Mesenchymal stem cell (in vitro differentiated cells and primary cell): ENCODE results near the gene ALG12.

Experiments used
- DNase-seq: peaks from one replicate; pipeline ENCODE4 v3.0.0-alpha.2; 2013
- H2AFZ ChIP-seq: one replicate; pipeline ENCODE4 v1.6.1; 2013; ENCODE audit warnings: low read depth, mild to moderate bottlenecking, control low read depth, inconsistent platforms, low read length, moderate library complexity
- H2AK5ac ChIP-seq: 2 replicates; pipeline ENCODE4 v1.6.1; 2013; ENCODE audit warnings: low read length, moderate library complexity, mild to moderate bottlenecking, inconsistent platforms; ENCODE audit not compliant: severe bottlenecking
- H2BK120ac ChIP-seq: one replicate; pipeline ENCODE4 v1.6.1; 2013; ENCODE audit warnings: low read depth, mild to moderate bottlenecking, inconsistent platforms, low read length, moderate library complexity
- H2BK12ac ChIP-seq, 2 experiments: one replicate each; pipeline ENCODE4 v1.6.1; 2013; ENCODE audit warnings: inconsistent platforms in 2 of 2, low read length in 2 of 2, mild to moderate bottlenecking in 2 of 2, moderate library complexity in 2 of 2, control low read depth in 1 of 2
- H2BK15ac ChIP-seq: one replicate; pipeline ENCODE4 v1.6.1; 2013; ENCODE audit warnings: mild to moderate bottlenecking, low read depth, inconsistent platforms; ENCODE audit not compliant: poor library complexity, severe bottlenecking
- H2BK5ac ChIP-seq: 2 replicates; pipeline ENCODE4 v1.6.1; 2013; ENCODE audit warnings: low read depth, mild to moderate bottlenecking, low read length, control low read depth, inconsistent platforms; ENCODE audit not compliant: poor library complexity, severe bottlenecking
- H3K14ac ChIP-seq, 2 experiments: one replicate each; pipeline ENCODE4 v1.6.1; 2013; ENCODE audit warnings: inconsistent platforms in 2 of 2, low read length in 2 of 2, control low read depth in 1 of 2, mild to moderate bottlenecking in 1 of 2, moderate library complexity in 1 of 2
- H3K18ac ChIP-seq, 2 experiments: one replicate each; pipeline ENCODE4 v1.6.1; 2013; ENCODE audit warnings: inconsistent platforms in 2 of 2, low read length in 2 of 2, control low read depth in 1 of 2, low read depth in 1 of 2, mild to moderate bottlenecking in 1 of 2
- H3K23ac ChIP-seq, 2 experiments: one replicate each; pipeline ENCODE4 v1.6.1; 2013; ENCODE audit warnings: inconsistent platforms in 2 of 2, low read length in 2 of 2, mild to moderate bottlenecking in 2 of 2, moderate library complexity in 2 of 2, control low read depth in 1 of 2
- H3K27ac ChIP-seq: 2 replicates; pipeline ENCODE4 v1.5.1; 2013; ENCODE audit warnings: mild to moderate bottlenecking, moderate library complexity, low read length, control low read depth, inconsistent platforms; ENCODE audit not compliant: poor library complexity, severe bottlenecking
- H3K27me3 ChIP-seq, 2 experiments: 2 replicates each; pipeline versions ENCODE4 v1.6.1 to v1.7.0; 2013; ENCODE audit warnings: low read length in 2 of 2, mild to moderate bottlenecking in 2 of 2, moderate library complexity in 2 of 2, control low read depth in 1 of 2, inconsistent platforms in 1 of 2; ENCODE audit not compliant: control insufficient read depth in 1 of 2, insufficient read depth in 1 of 2
- H3K36me3 ChIP-seq, 2 experiments: 2 replicates each; pipeline versions ENCODE4 v1.6.1 to v1.7.0; 2013; ENCODE audit warnings: low read length in 2 of 2, control low read depth in 1 of 2, inconsistent platforms in 1 of 2, low read depth in 1 of 2, mild to moderate bottlenecking in 1 of 2; ENCODE audit not compliant: insufficient read depth in 2 of 2, control insufficient read depth in 1 of 2
- H3K4ac ChIP-seq, 2 experiments: one replicate each; pipeline ENCODE4 v1.6.1; 2013; ENCODE audit warnings: inconsistent platforms in 2 of 2, low read length in 2 of 2, mild to moderate bottlenecking in 2 of 2, moderate library complexity in 2 of 2, control low read depth in 1 of 2, low read depth in 1 of 2
- H3K4me1 ChIP-seq: 2 replicates; pipeline ENCODE4 v1.6.1; 2013; ENCODE audit warnings: low read depth, low read length, control low read depth; ENCODE audit not compliant: control insufficient read depth, insufficient read depth
- H3K4me2 ChIP-seq: 2 replicates; pipeline ENCODE4 v1.6.1; 2013; ENCODE audit warnings: low read length, mild to moderate bottlenecking, inconsistent platforms; ENCODE audit not compliant: poor library complexity, severe bottlenecking
- H3K4me3 ChIP-seq, 2 experiments: 2 replicates each; pipeline versions ENCODE4 v1.5.1 to v1.7.0; 2013; ENCODE audit warnings: low read length in 2 of 2, mild to moderate bottlenecking in 2 of 2, control low read depth in 1 of 2, low read depth in 1 of 2; ENCODE audit not compliant: insufficient read depth in 1 of 2
- H3K79me1 ChIP-seq: replicated peaks from 2 replicates; pipeline ENCODE4 v1.6.1; 2013; ENCODE audit warnings: mild to moderate bottlenecking, control low read depth, low read length, inconsistent platforms; ENCODE audit not compliant: poor library complexity, severe bottlenecking
- H3K9ac ChIP-seq: 2 replicates; pipeline ENCODE4 v1.7.0; 2013; ENCODE audit warnings: mild to moderate bottlenecking, low read length, moderate library complexity
- H3K9me3 ChIP-seq: 2 replicates; pipeline ENCODE4 v1.7.0; 2013; ENCODE audit warnings: mild to moderate bottlenecking, low read length; ENCODE audit not compliant: control insufficient read depth
- H4K8ac ChIP-seq: one replicate; pipeline ENCODE4 v1.6.1; 2013; ENCODE audit warnings: inconsistent platforms, mild to moderate bottlenecking, low read length, moderate library complexity
- H4K91ac ChIP-seq: one replicate; pipeline ENCODE4 v1.6.1; 2013; ENCODE audit warnings: mild to moderate bottlenecking, low read length, inconsistent platforms
- WGBS: methylation state at CpG from one replicate; pipeline ENCODE4 v1.1.7; 2013; ENCODE audit warnings: mixed read lengths; 5-methylcytosine and 5-hydroxymethylcytosine counted together

Gene ALG12

DNA sequence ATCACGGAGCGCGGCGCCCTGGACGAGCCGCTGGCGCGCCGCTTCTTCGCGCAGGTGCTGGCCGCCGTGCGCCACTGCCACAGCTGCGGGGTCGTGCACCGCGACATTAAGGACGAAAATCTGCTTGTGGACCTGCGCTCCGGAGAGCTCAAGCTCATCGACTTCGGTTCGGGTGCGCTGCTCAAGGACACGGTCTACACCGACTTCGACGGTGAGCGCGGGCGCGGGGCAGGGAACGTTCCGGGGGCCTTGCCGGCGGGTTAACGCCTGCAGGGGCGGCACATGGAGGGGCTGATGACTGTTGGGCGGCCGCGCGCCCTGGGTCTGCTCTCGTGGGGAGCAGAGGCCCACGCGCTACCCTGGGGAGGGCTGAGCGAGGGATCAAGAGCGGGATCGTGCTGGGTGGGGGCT, 43.4 kb upstream of the ALG12 start:
- no peak overlapping the region for H2AFZ ChIP-seq
- peak overlapping the region in 1 of 2 experiments; percentile 84 for H3K23ac ChIP-seq
- peak overlapping the region; percentile 85 to 97 for H3K18ac ChIP-seq
- H3K9ac ChIP-seq, result peak overlapping the region; percentile 88
- peak overlapping the region; percentile 94 for H2BK15ac ChIP-seq
- peak overlapping the region; percentile 79 to 91 for H3K4me3 ChIP-seq
- no peak overlapping the region for H2BK5ac ChIP-seq
- peak overlapping the region; percentile 62 to 83 for H3K4ac ChIP-seq
- no peaks in the 10 kb centered on the region for H3K27me3 ChIP-seq
- H3K4me1 ChIP-seq, result peaks cover 54% of the 10 kb centered on the region
- peak overlapping the region; percentile 87 to 88 for H2BK12ac ChIP-seq
- H2AK5ac ChIP-seq, result no peak overlapping the region
- peak overlapping the region; percentile 36 for H3K27ac ChIP-seq
- peaks cover 26% of the 10 kb centered on the region for H3K79me1 ChIP-seq
- peak overlapping the region; percentile 51 for H4K8ac ChIP-seq
- peak overlapping the region; percentile 95 for H3K4me2 ChIP-seq
- H3K14ac ChIP-seq, result peak overlapping the region in 1 of 2 experiments; percentile 94
- peak overlapping the region; percentile 62 for H2BK120ac ChIP-seq
- H3K9me3 ChIP-seq, result no peaks in the 10 kb centered on the region
- 3% methylated on average over 48 of the region's 49 CpGs for WGBS
- peak overlapping the region; percentile 90 for H4K91ac ChIP-seq
- DNase-seq, result no peak
- peaks cover 19 to 44% of the 10 kb centered on the region in 2 experiments for H3K36me3 ChIP-seq

DNA sequence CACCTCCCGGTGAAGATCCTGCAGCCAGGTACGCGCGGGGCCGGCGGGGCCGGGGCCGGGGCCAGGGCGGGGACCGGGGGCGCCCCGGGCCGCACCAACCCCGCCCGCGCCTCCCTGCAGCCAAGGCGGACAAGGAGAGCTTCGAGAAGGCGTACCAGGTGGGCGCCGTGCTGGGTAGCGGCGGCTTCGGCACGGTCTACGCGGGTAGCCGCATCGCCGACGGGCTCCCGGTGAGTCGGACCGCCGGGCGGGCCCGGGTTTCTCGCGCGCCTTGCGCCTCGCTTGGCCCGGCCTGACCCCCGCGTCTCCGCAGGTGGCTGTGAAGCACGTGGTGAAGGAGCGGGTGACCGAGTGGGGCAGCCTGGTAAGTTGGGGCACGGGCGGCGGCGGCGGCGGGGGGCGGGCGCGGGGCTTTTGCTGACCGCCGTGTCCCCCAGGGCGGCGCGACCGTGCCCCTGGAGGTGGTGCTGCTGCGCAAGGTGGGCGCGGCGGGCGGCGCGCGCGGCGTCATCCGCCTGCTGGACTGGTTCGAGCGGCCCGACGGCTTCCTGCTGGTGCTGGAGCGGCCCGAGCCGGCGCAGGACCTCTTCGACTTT, 42.9 kb upstream of the ALG12 start:
- Histone ChIP-seq H2AFZ (no peak overlapping the region), H2BK5ac (no peak overlapping the region), H3K27ac (no peak overlapping the region), H3K23ac (peak overlapping the region in 1 of 2 experiments; percentile 84), H3K27me3 (no peaks in the 10 kb centered on the region), H3K4me2 (peak overlapping the region; percentile 95), H3K18ac (peak overlapping the region; percentile 85 to 97), H4K91ac (peak overlapping the region; percentile 90), H3K4me3 (peak overlapping the region; percentile 79 to 91), H3K4me1 (peaks cover 52% of the 10 kb centered on the region), H2BK120ac (peak overlapping the region; percentile 93), H3K9ac (peak overlapping the region; percentile 88), H2BK12ac (peak overlapping the region in 1 of 2 experiments; percentile 55), H4K8ac (peak overlapping the region; percentile 7), H3K14ac (peak overlapping the region in 1 of 2 experiments; percentile 94), H2AK5ac (no peak overlapping the region), H3K79me1 (peaks cover 21% of the 10 kb centered on the region), H3K4ac (peak overlapping the region; percentile 83 to 85), H3K9me3 (no peaks in the 10 kb centered on the region), H2BK15ac (peak overlapping the region; percentile 94), H3K36me3 (peaks cover 19 to 42% of the 10 kb centered on the region in 2 experiments)
- WGBS, result 3% methylated on average over 26 of the region's 84 CpGs
- peak; percentile 45 for DNase-seq

DNA sequence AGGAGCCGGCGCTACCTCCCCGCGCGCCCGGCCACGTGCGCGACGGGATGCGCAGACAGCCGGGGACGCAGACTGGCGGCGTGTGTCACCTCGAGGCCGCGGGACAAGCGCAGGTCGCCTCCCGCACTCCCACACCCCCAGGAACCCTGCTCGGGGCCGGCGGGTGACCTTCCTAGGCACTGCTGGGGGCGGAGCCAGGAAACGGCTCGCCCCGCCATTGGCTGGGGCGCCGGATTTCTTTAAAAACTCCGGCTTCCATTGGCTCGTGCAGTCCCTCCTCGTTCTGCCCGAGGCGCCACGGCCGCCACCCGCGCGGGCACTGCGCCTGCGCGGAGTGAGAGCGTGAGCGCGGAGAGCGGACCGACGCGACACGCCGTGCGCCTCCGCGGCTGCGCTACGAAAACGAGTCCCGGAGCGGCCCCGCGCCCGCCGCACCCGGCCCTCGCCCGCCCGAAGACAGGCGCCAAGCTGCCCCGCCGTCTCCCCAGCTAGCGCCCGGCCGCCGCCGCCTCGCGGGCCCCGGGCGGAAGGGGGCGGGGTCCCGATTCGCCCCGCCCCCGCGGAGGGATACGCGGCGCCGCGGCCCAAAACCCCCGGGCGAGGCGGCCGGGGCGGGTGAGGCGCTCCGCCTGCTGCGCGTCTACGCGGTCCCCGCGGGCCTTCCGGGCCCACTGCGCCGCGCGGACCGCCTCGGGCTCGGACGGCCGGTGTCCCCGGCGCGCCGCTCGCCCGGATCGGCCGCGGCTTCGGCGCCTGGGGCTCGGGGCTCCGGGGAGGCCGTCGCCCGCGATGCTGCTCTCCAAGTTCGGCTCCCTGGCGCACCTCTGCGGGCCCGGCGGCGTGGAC, 42.1 kb upstream of the ALG12 start, which contains the start of gene PIM3:
Gene PIM3 (plus strand): TSS at position 614 of the 846 bp plus-strand sequence. CDS start 176 bp downstream, at position 790.
- Histone ChIP-seq H2BK15ac (peak within 1 kb of the TSS; percentile 94), H2AK5ac (peak within 1 kb of the TSS; percentile 88), H2BK12ac (peak within 1 kb of the TSS; percentile 86 to 88), H3K4me1 (peaks cover 48% of the 10 kb centered on the region), H3K36me3 (peaks cover 19 to 35% of the 10 kb centered on the region in 2 experiments), H3K18ac (peak within 1 kb of the TSS; percentile 97 to 98), H2BK5ac (peak within 1 kb of the TSS; percentile 91), H3K9me3 (no peaks in the 10 kb centered on the region), H3K27ac (no peak within 1 kb of the TSS), H2BK120ac (peak within 1 kb of the TSS; percentile 94), H2AFZ (peak within 1 kb of the TSS; percentile 84), H4K91ac (peak within 1 kb of the TSS; percentile 90), H3K9ac (peak within 1 kb of the TSS; percentile 88), H3K27me3 (no peaks in the 10 kb centered on the region), H3K79me1 (peaks cover 18% of the 10 kb centered on the region), H3K23ac (peak within 1 kb of the TSS in 1 of 2 experiments; percentile 84), H3K14ac (peak within 1 kb of the TSS in 1 of 2 experiments; percentile 94), H3K4me3 (peak within 1 kb of the TSS; percentile 79 to 91), H3K4me2 (peak within 1 kb of the TSS; percentile 97), H4K8ac (peak within 1 kb of the TSS; percentile 94), H3K4ac (peak within 1 kb of the TSS; percentile 85 to 92)
- peak; percentile 95 for DNase-seq
- 0% methylated on average over 56 of the region's 137 CpGs for WGBS
